Measurements from ENCODE around the gene AAK1. TPM values are rescaled to one million over a fixed set of nuclear protein-coding genes. Genes with fewer than 3 reads are reported as not detected.

AAK1 gene
- total RNA-seq, 1 experiment from 2014 or later, result 40.5 TPM

GRCh38 chr2:69483696-69484095 is 159.8 kb downstream of the AAK1 start:
- Histone ChIP-seq H3K4me3 (ENCODE audit: low read depth, low read length, poor library complexity, severe bottlenecking) (no peak overlapping the region), H3K27ac (ENCODE audit: low read depth, low read length, poor library complexity, severe bottlenecking) (no peak overlapping the region), H3K4me1 (ENCODE audit: insufficient read depth, low read length, poor library complexity, severe bottlenecking) (no peaks in the 10 kb centered on the region), H3K36me3 (ENCODE audit: insufficient read depth, low read length, poor library complexity, severe bottlenecking) (no peaks in the 10 kb centered on the region), H3K27me3 (replicated peaks; ENCODE audit: insufficient read depth, low read depth, low read length, poor library complexity) (no peaks in the 10 kb centered on the region), H3K9me3 (ENCODE audit: low read depth, low read length, poor library complexity, severe bottlenecking) (no peaks in the 10 kb centered on the region)
- no peak for TF ChIP-seq CTCF (conservative IDR thresholded peaks at IDR 0.05; ENCODE audit: low read depth, low read length)
- TF ChIP-seq EZH2 (IDR thresholded peaks at IDR 0.05; ENCODE audit: borderline replicate concordance, low read depth, low read length, poor library complexity, severe bottlenecking), result no peak
- ChIA-PET CTCF (no interaction called here), POLR2A (ENCODE audit: low non-redundant PET) (no interaction called here)
- DNase-seq (ENCODE audit: low spot score), result no peak
- no TSS peak for BruUV-seq (replicated peaks)
- intact Hi-C loops (cut with micrococcal nuclease; ENCODE audit: unreplicated experiment), result no loop called here

GRCh38 chr2:69483024-69483423 is 160.5 kb downstream of the AAK1 start:
- DNase-seq (ENCODE audit: low spot score), result no peak
- no peaks in the 10 kb centered on the region for H3K9me3 ChIP-seq (ENCODE audit: low read depth, low read length, poor library complexity, severe bottlenecking)
- no peak overlapping the region for H3K4me3 ChIP-seq (ENCODE audit: low read depth, low read length, poor library complexity, severe bottlenecking)
- H3K4me1 ChIP-seq (ENCODE audit: insufficient read depth, low read length, poor library complexity, severe bottlenecking), result no peaks in the 10 kb centered on the region
- POLR2A ChIA-PET (ENCODE audit: low non-redundant PET), result no interaction called here
- no TSS peak for BruUV-seq (replicated peaks)
- intact Hi-C loops (cut with micrococcal nuclease; ENCODE audit: unreplicated experiment), result no loop called here
- H3K27ac ChIP-seq (ENCODE audit: low read depth, low read length, poor library complexity, severe bottlenecking), result no peak overlapping the region
- no peaks in the 10 kb centered on the region for H3K27me3 ChIP-seq (replicated peaks; ENCODE audit: insufficient read depth, low read depth, low read length, poor library complexity)
- CTCF ChIA-PET, result no interaction called here
- TF ChIP-seq EZH2 (IDR thresholded peaks at IDR 0.05; ENCODE audit: borderline replicate concordance, low read depth, low read length, poor library complexity, severe bottlenecking), result no peak
- no peaks in the 10 kb centered on the region for H3K36me3 ChIP-seq (ENCODE audit: insufficient read depth, low read length, poor library complexity, severe bottlenecking)

GRCh38 chr2:69482471-69482870 is 161.1 kb downstream of the AAK1 start:
- no TSS peak for BruUV-seq (replicated peaks)
- TF ChIP-seq CTCF (conservative IDR thresholded peaks at IDR 0.05; ENCODE audit: low read depth, low read length), result no peak
- no peak for TF ChIP-seq EZH2 (IDR thresholded peaks at IDR 0.05; ENCODE audit: borderline replicate concordance, low read depth, low read length, poor library complexity, severe bottlenecking)
- H3K4me1 ChIP-seq (ENCODE audit: insufficient read depth, low read length, poor library complexity, severe bottlenecking), result no peaks in the 10 kb centered on the region
- intact Hi-C loops (cut with micrococcal nuclease; ENCODE audit: unreplicated experiment), result no loop called here
- POLR2A ChIA-PET (ENCODE audit: low non-redundant PET), result no interaction called here
- H3K27me3 ChIP-seq (replicated peaks; ENCODE audit: insufficient read depth, low read depth, low read length, poor library complexity), result no peaks in the 10 kb centered on the region
- no peaks in the 10 kb centered on the region for H3K9me3 ChIP-seq (ENCODE audit: low read depth, low read length, poor library complexity, severe bottlenecking)
- H3K27ac ChIP-seq (ENCODE audit: low read depth, low read length, poor library complexity, severe bottlenecking), result no peak overlapping the region
- peak; percentile 19 for DNase-seq (ENCODE audit: low spot score)
- no peak overlapping the region for H3K4me3 ChIP-seq (ENCODE audit: low read depth, low read length, poor library complexity, severe bottlenecking)
- H3K36me3 ChIP-seq (ENCODE audit: insufficient read depth, low read length, poor library complexity, severe bottlenecking), result no peaks in the 10 kb centered on the region
- CTCF ChIA-PET, result no interaction called here

GRCh38 chr2:69481421-69481820 is 162.1 kb downstream of the AAK1 start:
- no peak for DNase-seq (ENCODE audit: low spot score)
- TF ChIP-seq EZH2 (IDR thresholded peaks at IDR 0.05; ENCODE audit: borderline replicate concordance, low read depth, low read length, poor library complexity, severe bottlenecking), result no peak
- no peak for TF ChIP-seq CTCF (conservative IDR thresholded peaks at IDR 0.05; ENCODE audit: low read depth, low read length)
- Histone ChIP-seq H3K9me3 (ENCODE audit: low read depth, low read length, poor library complexity, severe bottlenecking) (no peaks in the 10 kb centered on the region), H3K36me3 (ENCODE audit: insufficient read depth, low read length, poor library complexity, severe bottlenecking) (no peaks in the 10 kb centered on the region), H3K27ac (ENCODE audit: low read depth, low read length, poor library complexity, severe bottlenecking) (no peak overlapping the region), H3K4me1 (ENCODE audit: insufficient read depth, low read length, poor library complexity, severe bottlenecking) (no peaks in the 10 kb centered on the region), H3K27me3 (replicated peaks; ENCODE audit: insufficient read depth, low read depth, low read length, poor library complexity) (no peaks in the 10 kb centered on the region), H3K4me3 (ENCODE audit: low read depth, low read length, poor library complexity, severe bottlenecking) (no peak overlapping the region)
- no TSS peak for BruUV-seq (replicated peaks)
- intact Hi-C loops (cut with micrococcal nuclease; ENCODE audit: unreplicated experiment), result no loop called here
- POLR2A ChIA-PET (ENCODE audit: low non-redundant PET), result no interaction called here
- CTCF ChIA-PET, result no interaction called here

Data from A673 (cell line).